Epithelial cell of alveolus of lung (primary cell): ENCODE data around the gene SLCO1B3. TPM values are rescaled to one million over a fixed set of nuclear protein-coding genes. Genes with fewer than 3 reads are reported as not detected.

ENCODE experiments used
- total RNA-seq: library from RNA; depleted of rRNA; stranded (reverse); fragments of >200 nt; gene quantifications from 2 replicates; pipeline ENCODE4 v1.2.1, GENCODE V29; 2015

The SLCO1B3 gene, protein sequence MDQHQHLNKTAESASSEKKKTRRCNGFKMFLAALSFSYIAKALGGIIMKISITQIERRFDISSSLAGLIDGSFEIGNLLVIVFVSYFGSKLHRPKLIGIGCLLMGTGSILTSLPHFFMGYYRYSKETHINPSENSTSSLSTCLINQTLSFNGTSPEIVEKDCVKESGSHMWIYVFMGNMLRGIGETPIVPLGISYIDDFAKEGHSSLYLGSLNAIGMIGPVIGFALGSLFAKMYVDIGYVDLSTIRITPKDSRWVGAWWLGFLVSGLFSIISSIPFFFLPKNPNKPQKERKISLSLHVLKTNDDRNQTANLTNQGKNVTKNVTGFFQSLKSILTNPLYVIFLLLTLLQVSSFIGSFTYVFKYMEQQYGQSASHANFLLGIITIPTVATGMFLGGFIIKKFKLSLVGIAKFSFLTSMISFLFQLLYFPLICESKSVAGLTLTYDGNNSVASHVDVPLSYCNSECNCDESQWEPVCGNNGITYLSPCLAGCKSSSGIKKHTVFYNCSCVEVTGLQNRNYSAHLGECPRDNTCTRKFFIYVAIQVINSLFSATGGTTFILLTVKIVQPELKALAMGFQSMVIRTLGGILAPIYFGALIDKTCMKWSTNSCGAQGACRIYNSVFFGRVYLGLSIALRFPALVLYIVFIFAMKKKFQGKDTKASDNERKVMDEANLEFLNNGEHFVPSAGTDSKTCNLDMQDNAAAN
- total RNA-seq = not detected in 2 replicates

DNA sequence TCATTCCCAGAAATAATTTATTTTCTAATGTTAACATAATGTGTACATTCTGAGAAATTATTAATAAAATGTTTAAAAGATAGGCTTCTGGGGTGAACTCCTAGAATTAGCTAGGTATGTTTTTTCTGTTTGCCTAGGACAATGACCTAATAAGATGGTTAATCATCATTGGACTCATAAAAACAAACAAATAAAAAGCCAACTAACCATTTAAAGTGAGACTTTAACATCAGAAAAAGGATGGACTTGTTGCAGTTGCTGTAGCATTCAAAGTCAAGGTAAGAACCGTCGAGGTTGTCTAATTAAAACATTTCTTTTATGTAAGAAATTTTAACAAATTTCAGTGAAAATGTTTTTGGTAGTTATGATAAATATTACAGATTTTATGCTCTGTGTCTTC, at the start of gene SLCO1B3:
SLCO1B3 (plus strand) TSS at position 219 of the 400 bp plus-strand sequence. CDS start 5,034 bp downstream, outside the sequence.

Other genes with a start within 250 kb of the SLCO1B3 start
- 0.48 TPM in 1 of 2 replicates, not detected in the other for gene SLCO1C1, start 115.4 kb upstream of the SLCO1B3 start, total RNA-seq